ENCODE data around the gene FANK1. TPM values are rescaled to one million over a fixed set of nuclear protein-coding genes. Genes with fewer than 3 reads are reported as not detected.

The FANK1 gene
- total RNA-seq, 2 donors from 2014 or later: 1.0 to 7.3 TPM

DNA sequence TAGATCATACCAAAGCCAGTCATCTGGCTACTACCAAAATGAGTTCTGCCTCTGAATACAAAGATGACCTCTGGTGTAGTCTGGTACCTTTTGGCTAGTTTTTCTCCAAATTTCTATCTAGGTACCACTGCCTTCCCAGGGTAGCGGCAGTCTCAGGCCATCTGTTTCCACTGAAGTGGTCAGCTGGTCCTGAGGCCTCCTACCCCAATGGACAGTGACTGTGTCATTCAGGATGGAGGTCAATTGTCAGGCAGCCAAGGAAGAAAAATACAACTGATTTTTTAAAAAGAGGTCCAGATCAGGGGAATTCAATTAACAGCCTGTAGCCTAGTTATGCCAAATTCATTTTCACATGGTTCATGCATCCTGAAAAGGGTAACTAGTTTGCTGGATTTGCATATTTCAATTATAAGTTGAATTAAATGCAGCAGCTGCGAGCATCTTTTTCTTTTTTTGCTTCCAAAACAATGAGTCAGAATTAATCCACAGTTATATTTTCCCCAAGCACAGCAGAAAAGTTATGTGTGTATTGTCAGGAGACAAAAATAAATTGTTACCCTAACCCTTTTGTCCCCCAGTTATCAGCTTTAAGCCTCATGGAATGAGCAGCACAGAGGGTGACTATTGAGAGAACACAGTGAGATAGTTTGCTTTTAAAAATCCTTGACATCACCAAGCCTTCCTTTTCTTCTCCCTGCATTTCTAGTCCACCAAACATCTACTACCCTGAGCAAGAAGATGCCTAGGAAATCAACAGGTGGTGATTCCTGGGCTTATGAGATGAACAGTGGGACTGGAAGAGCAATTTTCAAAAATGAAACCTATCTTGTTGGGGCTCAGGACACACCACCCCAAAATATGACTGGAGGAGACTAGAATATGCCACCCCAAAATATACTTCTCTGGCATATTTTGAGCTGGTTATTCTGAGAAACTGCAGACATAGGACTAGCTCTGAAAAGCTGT lies 45.3 kb upstream of the FANK1 start:
- WGBS, 2 donors: 98 to 100% methylated on average over 2 of the region's 2 CpGs

DNA sequence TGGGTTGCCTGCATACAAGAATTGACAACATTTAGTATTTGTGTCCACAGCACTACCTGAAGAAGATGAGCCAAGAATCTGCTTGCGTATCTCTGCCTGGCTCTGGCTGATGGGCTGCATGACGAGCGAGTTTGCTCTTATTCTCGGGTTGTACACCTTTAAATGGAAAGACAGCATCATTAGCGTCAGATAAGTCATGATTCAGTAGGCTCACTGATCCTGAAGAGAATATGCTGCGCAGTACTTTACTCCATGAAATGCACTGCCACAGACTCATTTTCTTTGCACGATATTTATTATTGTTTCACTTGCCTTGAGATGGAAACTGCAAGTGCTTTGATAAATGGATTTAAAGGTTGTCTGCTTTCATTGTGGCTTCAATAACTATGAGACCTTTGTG lies 43.9 kb upstream of the FANK1 start:
- no peak for TF ChIP-seq POLR2A (IDR thresholded peaks at IDR 0.05)
- TF ChIP-seq, protein P1, sequence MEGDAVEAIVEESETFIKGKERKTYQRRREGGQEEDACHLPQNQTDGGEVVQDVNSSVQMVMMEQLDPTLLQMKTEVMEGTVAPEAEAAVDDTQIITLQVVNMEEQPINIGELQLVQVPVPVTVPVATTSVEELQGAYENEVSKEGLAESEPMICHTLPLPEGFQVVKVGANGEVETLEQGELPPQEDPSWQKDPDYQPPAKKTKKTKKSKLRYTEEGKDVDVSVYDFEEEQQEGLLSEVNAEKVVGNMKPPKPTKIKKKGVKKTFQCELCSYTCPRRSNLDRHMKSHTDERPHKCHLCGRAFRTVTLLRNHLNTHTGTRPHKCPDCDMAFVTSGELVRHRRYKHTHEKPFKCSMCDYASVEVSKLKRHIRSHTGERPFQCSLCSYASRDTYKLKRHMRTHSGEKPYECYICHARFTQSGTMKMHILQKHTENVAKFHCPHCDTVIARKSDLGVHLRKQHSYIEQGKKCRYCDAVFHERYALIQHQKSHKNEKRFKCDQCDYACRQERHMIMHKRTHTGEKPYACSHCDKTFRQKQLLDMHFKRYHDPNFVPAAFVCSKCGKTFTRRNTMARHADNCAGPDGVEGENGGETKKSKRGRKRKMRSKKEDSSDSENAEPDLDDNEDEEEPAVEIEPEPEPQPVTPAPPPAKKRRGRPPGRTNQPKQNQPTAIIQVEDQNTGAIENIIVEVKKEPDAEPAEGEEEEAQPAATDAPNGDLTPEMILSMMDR (IDR thresholded peaks at IDR 0.05): no peak

More for the DNA sequence above, 45.3 kb upstream of the FANK1 start:
- TF ChIP-seq, protein P1 (IDR thresholded peaks at IDR 0.05): no peak
- no peak for TF ChIP-seq POLR2A (IDR thresholded peaks at IDR 0.05)
- Histone ChIP-seq H3K4me1 (peaks cover 29% of the 10 kb centered on the region), H3K27ac (no peak overlapping the region), H3K4me3 (no peak overlapping the region), H3K27me3 (no peaks in the 10 kb centered on the region), H3K9me3 (no peaks in the 10 kb centered on the region), H3K36me3 (replicated peaks in 1 of 2; ENCODE audit: insufficient read depth in 1 of 2, low read depth in 2 of 2) (peaks cover 0 to 5% of the 10 kb centered on the region in 2 donors)
- ATAC-seq: no peak
- no peak for DNase-seq
- intact Hi-C loops (cut with DNase I): no loop called here

DNA sequence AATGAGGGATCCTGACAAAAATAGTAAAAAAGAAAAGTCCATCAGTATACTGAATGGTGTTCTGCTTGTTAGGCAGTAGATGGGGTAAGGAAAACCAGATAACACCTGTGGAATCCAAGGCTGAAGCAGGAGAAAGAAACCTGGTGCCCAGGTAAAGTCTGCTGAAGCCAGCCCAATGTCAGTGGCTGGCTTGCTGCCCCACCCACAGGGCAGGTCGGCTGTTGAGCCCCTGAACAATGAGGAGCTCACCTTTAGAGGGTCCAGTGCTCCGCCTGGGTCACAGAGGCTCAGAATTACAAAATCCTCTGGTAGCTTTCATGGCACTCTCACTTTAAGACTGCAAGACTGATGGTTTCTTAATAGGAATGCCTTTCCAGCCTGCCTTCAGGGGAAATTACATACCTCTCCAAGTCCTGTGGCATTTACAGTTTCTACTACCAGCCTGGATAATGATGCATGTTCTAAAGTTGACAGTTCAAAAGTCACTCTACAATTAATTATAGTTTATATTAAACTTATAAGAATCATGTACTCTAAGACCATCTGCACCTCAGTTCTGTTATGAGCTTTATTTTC lies 39.1 kb upstream of the FANK1 start:
- WGBS, 2 donors: 44 to 68% methylated on average over 2 of the region's 2 CpGs
- H3K27ac ChIP-seq: no peak overlapping the region
- ATAC-seq (no peak), DNase-seq (no peak)
- intact Hi-C loops (cut with DNase I): no loop called here
- no peak overlapping the region for H3K4me3 ChIP-seq
- no peak for TF ChIP-seq POLR2A (IDR thresholded peaks at IDR 0.05)
- peaks cover 3% of the 10 kb centered on the region for H3K4me1 ChIP-seq
- no peaks in the 10 kb centered on the region for H3K27me3 ChIP-seq
- no peaks in the 10 kb centered on the region for H3K9me3 ChIP-seq
- peaks cover 0 to 5% of the 10 kb centered on the region in 2 donors for H3K36me3 ChIP-seq (replicated peaks in 1 of 2; ENCODE audit: insufficient read depth in 1 of 2, low read depth in 2 of 2)

More for the DNA sequence above, 43.9 kb upstream of the FANK1 start:
- no peak for DNase-seq
- H3K4me1 ChIP-seq: peaks cover 21% of the 10 kb centered on the region
- ATAC-seq: no peak
- no peak overlapping the region for H3K4me3 ChIP-seq
- no peaks in the 10 kb centered on the region for H3K27me3 ChIP-seq
- intact Hi-C loops (cut with DNase I): no loop called here
- 83 to 93% methylated on average over 7 of the region's 7 CpGs for WGBS, 2 donors
- H3K36me3 ChIP-seq (replicated peaks in 1 of 2; ENCODE audit: insufficient read depth in 1 of 2, low read depth in 2 of 2): peaks cover 0 to 5% of the 10 kb centered on the region in 2 donors
- H3K9me3 ChIP-seq: no peaks in the 10 kb centered on the region
- no peak overlapping the region for H3K27ac ChIP-seq

DNA sequence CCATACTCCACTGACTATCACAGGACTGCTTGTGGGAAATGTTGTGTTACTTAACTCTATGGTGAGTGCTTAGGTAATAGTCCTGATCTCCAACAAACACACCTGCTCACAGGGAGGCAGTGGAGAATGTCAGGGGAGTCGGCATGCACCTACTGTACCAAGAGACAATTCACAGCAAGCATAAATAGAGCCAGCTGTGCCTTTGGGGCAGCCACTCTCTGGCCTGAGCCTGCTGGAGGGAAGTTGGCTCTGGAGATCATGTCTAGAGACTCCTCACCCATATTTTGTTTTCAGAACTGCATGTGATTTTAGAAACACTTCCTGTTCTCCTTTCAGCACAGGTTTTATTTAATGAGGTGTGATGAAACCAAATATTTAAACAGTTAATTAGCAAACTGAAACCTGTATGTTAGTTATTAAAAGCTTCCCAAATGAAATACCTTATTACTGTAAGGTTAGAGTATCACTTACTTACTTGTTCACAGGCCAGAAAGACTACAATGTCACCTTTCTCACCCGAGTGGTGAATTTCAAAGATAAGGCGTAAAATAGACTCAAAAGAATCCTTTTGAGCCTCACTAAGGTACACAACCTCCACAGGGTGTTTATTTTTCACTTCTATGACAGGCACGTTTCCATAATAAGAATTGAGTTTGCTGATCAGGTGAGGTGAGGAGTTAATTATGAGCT lies 37.1 kb upstream of the FANK1 start:
- no peak overlapping the region for H3K4me3 ChIP-seq
- DNase-seq: peak in 2 of 4 donors; percentile 30 to 32
- H3K4me1 ChIP-seq: peaks cover 3% of the 10 kb centered on the region
- H3K9me3 ChIP-seq: no peaks in the 10 kb centered on the region
- no peak for ATAC-seq
- WGBS, 2 donors: 46 to 70% methylated on average over 4 of the region's 4 CpGs
- intact Hi-C loops (cut with DNase I): no loop called here
- H3K27ac ChIP-seq: peak overlapping the region in 3 of 4 donors; percentile 7 to 37 (median 21)
- H3K27me3 ChIP-seq: no peaks in the 10 kb centered on the region
- TF ChIP-seq, protein P1 (IDR thresholded peaks at IDR 0.05): no peak
- TF ChIP-seq POLR2A (IDR thresholded peaks at IDR 0.05): no peak
- peaks cover 0 to 2% of the 10 kb centered on the region in 2 donors for H3K36me3 ChIP-seq (replicated peaks in 1 of 2; ENCODE audit: insufficient read depth in 1 of 2, low read depth in 2 of 2)

DNA sequence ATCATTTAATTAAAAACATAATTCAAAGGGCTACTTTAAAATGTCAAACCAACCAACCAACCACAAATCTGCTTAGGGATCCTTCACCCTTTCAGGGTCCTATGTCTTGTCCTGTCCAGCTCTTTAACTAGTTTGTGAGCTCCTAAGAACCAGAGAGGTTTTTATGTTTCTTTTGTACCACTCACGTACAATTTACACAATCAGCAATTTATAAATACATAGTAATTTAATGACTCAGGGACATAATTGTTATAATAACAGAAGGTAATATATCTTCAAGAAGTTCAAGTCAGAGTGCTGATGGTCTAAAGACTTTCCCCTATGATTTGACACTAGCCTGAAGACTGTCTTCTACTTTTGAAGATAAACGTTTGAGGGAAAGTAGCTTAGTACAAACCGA lies 31.2 kb upstream of the FANK1 start:
- ATAC-seq: no peak
- DNase-seq: no peak
- no peaks in the 10 kb centered on the region for H3K27me3 ChIP-seq
- H3K4me3 ChIP-seq: no peak overlapping the region
- TF ChIP-seq, protein P1 (IDR thresholded peaks at IDR 0.05): no peak
- no peak for TF ChIP-seq POLR2A (IDR thresholded peaks at IDR 0.05)
- peaks cover 0 to 13% of the 10 kb centered on the region in 2 donors for H3K36me3 ChIP-seq (replicated peaks in 1 of 2; ENCODE audit: insufficient read depth in 1 of 2, low read depth in 2 of 2)
- H3K4me1 ChIP-seq: peaks cover 5% of the 10 kb centered on the region
- 84 to 87% methylated on average over 3 of the region's 3 CpGs for WGBS, 2 donors
- intact Hi-C loops (cut with DNase I): no loop called here
- no peaks in the 10 kb centered on the region for H3K9me3 ChIP-seq
- no peak overlapping the region for H3K27ac ChIP-seq
